ENCODE results near the gene CDC42SE2. TPM values are rescaled to one million over a fixed set of nuclear protein-coding genes. Genes with fewer than 3 reads are reported as not detected.

CDC42SE2 gene
- total RNA-seq, 1 experiment from 2014 or later: 32.8 TPM

DNA sequence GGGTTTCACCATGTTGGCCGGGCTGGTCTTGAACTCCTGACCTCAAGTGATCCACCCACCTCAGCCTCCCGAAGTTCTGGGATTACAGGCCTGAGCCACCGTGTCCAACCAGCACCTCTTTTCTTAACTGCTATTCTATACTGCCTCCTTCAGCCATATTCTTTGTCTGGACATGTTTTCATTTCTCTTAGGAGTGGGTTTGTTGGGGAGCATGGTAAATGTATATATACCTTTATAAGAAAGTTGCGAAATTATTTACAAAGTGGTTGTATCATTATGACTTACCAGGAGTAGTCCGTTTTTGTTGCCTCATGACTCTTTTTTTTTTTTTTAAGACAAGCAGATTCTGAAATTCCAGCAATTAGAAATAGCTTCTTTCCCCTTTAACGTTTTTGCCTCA is 38.7 kb downstream of the CDC42SE2 start:
- DNase-seq: peak in 1 of 2 experiments; percentile 38
- Histone ChIP-seq H3K27ac (peak overlapping the region; percentile 39; the same call in 1 of the 2 replicates), H2AFZ (no peak overlapping the region), H4K20me1 (ENCODE audit: insufficient read depth) (0 out of 2 replicates have a peak, but pooled peaks cover 6% of the 10 kb centered on the region), H3K4me2 (peak overlapping the region; percentile 5; the same call in 1 of the 2 replicates), H3F3A (ENCODE audit: insufficient read depth, low read depth) (no peaks in the 10 kb centered on the region), H3K4me3 (no peak overlapping the region), H3K79me2 (ENCODE audit: low read depth) (peaks cover 69% of the 10 kb centered on the region), H3K27me3 (ENCODE audit: insufficient read depth, low read depth) (no peaks in the 10 kb centered on the region), H3K4me1 (replicated peaks; ENCODE audit: insufficient read depth) (peaks cover 17% of the 10 kb centered on the region), H3K9me3 (ENCODE audit: insufficient read depth, low read depth) (peaks cover 6% of the 10 kb centered on the region; the same call in 1 of the 2 replicates), H3K9me2 (ENCODE audit: insufficient read depth) (no peaks in the 10 kb centered on the region), H3K36me3 (ENCODE audit: low read depth) (no peaks in the 10 kb centered on the region)
- POLR2A ChIA-PET (ENCODE audit: unreplicated experiment): interaction anchor here (0.6 kb wide), 1 partner anchor 765 kb away, joined by 8 read pairs; no protein-coding TSS in a partner anchor
- CTCF ChIA-PET: no interaction called here
- intact Hi-C loops (cut with micrococcal nuclease; ENCODE audit: unreplicated experiment): no loop called here
- no peak for TF ChIP-seq EZH2 (IDR thresholded peaks at IDR 0.05; ENCODE audit: low read depth)
- TF ChIP-seq, protein P1, sequence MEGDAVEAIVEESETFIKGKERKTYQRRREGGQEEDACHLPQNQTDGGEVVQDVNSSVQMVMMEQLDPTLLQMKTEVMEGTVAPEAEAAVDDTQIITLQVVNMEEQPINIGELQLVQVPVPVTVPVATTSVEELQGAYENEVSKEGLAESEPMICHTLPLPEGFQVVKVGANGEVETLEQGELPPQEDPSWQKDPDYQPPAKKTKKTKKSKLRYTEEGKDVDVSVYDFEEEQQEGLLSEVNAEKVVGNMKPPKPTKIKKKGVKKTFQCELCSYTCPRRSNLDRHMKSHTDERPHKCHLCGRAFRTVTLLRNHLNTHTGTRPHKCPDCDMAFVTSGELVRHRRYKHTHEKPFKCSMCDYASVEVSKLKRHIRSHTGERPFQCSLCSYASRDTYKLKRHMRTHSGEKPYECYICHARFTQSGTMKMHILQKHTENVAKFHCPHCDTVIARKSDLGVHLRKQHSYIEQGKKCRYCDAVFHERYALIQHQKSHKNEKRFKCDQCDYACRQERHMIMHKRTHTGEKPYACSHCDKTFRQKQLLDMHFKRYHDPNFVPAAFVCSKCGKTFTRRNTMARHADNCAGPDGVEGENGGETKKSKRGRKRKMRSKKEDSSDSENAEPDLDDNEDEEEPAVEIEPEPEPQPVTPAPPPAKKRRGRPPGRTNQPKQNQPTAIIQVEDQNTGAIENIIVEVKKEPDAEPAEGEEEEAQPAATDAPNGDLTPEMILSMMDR (conservative IDR thresholded peaks at IDR 0.05): no peak
- BruUV-seq (replicated peaks): no TSS peak

DNA sequence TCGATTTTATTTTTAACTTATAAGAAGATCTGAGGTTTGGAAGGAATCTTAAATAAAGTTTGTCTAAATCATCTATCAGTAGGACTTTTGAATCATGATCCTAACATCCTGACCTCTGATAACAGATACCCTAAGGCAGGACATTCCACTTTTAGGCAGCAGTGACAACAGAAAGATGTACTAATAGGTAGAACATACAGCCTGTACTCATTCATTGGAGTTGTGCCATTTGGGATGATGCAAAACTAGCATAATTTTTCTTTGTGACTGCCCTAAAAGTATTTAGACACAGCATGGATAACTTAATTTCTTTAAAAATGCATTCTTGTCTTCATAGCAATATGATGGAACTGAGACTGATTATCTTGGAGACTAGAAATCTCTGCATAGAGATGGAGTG is 39.7 kb downstream of the CDC42SE2 start:
- DNase-seq: peak in 1 of 2 experiments; percentile 36
- TF ChIP-seq EZH2 (IDR thresholded peaks at IDR 0.05; ENCODE audit: low read depth): no peak
- TF ChIP-seq, protein P1 (conservative IDR thresholded peaks at IDR 0.05): no peak
- peaks cover 60% of the 10 kb centered on the region for H3K79me2 ChIP-seq (ENCODE audit: low read depth)
- no peak overlapping the region for H3K4me3 ChIP-seq
- H3K4me1 ChIP-seq (replicated peaks; ENCODE audit: insufficient read depth): peaks cover 17% of the 10 kb centered on the region
- H3K27ac ChIP-seq: peak overlapping the region; percentile 39; the same call in 1 of the 2 replicates
- ChIA-PET CTCF (interaction anchor here (0.6 kb wide), 1 partner anchor 26 kb away, joined by 3 read pairs; no protein-coding TSS in a partner anchor), POLR2A (ENCODE audit: unreplicated experiment) (no interaction called here)
- no peaks in the 10 kb centered on the region for H3F3A ChIP-seq (ENCODE audit: insufficient read depth, low read depth)
- H2AFZ ChIP-seq: no peak overlapping the region
- no TSS peak for BruUV-seq (replicated peaks)
- H3K27me3 ChIP-seq (ENCODE audit: insufficient read depth, low read depth): no peaks in the 10 kb centered on the region
- H3K4me2 ChIP-seq: peak overlapping the region; percentile 15; the same call in 1 of the 2 replicates
- H3K9me2 ChIP-seq (ENCODE audit: insufficient read depth): no peaks in the 10 kb centered on the region
- H3K36me3 ChIP-seq (ENCODE audit: low read depth): no peaks in the 10 kb centered on the region
- H3K9me3 ChIP-seq (ENCODE audit: insufficient read depth, low read depth): peaks cover 6% of the 10 kb centered on the region
- intact Hi-C loops (cut with micrococcal nuclease; ENCODE audit: unreplicated experiment): no loop called here
- 0 out of 2 replicates have a peak, but pooled peaks cover 6% of the 10 kb centered on the region for H4K20me1 ChIP-seq (ENCODE audit: insufficient read depth)

DNA sequence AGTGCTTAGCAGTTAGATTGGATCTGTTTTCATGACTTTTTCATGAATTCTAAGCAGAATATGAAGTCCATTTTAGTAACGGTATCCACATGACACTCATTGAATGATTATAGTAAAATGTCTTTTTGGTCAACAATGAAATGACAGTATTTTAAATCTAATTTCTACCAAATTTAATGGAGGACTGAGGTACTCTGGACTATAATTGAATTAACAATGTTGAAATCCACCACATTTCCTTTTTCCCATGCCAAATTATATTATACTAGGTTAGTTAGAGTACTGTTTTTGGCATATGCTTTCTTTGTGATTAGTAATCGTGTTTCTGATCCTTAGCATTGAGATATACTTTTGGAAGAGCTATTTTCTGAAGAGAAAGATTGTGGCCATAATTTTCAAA is 40.6 kb downstream of the CDC42SE2 start:
- BruUV-seq (replicated peaks): no TSS peak
- Histone ChIP-seq H3K79me2 (ENCODE audit: low read depth) (peaks cover 52% of the 10 kb centered on the region), H3K4me3 (no peak overlapping the region), H3K36me3 (ENCODE audit: low read depth) (no peaks in the 10 kb centered on the region), H4K20me1 (ENCODE audit: insufficient read depth) (0 out of 2 replicates have a peak, but pooled peaks cover 6% of the 10 kb centered on the region), H3K4me1 (replicated peaks; ENCODE audit: insufficient read depth) (peaks cover 17% of the 10 kb centered on the region), H2AFZ (no peak overlapping the region), H3K9me2 (ENCODE audit: insufficient read depth) (no peaks in the 10 kb centered on the region), H3K9me3 (ENCODE audit: insufficient read depth, low read depth) (peaks cover 6% of the 10 kb centered on the region), H3K27ac (no peak overlapping the region), H3K27me3 (ENCODE audit: insufficient read depth, low read depth) (no peaks in the 10 kb centered on the region), H3K4me2 (no peak overlapping the region), H3F3A (ENCODE audit: insufficient read depth, low read depth) (no peaks in the 10 kb centered on the region)
- no peak for TF ChIP-seq EZH2 (IDR thresholded peaks at IDR 0.05; ENCODE audit: low read depth)
- TF ChIP-seq, protein P1 (conservative IDR thresholded peaks at IDR 0.05): no peak
- ChIA-PET POLR2A (ENCODE audit: unreplicated experiment) (no interaction called here), CTCF (no interaction called here)
- intact Hi-C loops (cut with micrococcal nuclease; ENCODE audit: unreplicated experiment): no loop called here
- DNase-seq: no peak

Measured in PC-9 (cell line).